HG03432 (cell line): ENCODE measurements around the gene ABHD14A.

ENCODE experiments used
- ATAC-seq: cut with Tn5 transposase; IDR thresholded peaks from one replicate; pipeline ENCODE4 v1.9.1; 2021; ENCODE audit warnings: mild to moderate bottlenecking, moderate library complexity; ENCODE audit not compliant: unreplicated experiment

Gene ABHD14A

GRCh38 chr3:51940648-51941462 lies 34.0 kb upstream of the ABHD14A start:
- no peak for ATAC-seq

DNA sequence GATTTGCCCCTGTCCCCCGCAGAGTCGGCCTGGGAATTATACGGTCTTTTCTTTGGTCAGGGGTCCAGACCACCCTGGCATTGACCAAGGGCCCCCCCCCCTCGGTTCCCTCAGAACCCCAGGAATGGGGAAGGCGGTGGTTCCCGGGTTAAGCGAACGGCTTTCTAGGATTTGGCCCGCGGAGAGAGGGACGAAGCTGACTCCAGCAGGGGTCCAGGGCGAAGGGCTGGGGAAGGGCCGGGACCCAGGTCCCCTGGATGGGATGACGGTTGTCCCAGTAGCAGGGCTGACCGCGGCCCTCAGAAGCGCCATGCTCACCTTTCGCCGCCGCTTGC lies 33.4 kb upstream of the ABHD14A start:
- no peak for ATAC-seq

GRCh38 chr3:51941798-51942602 lies 32.9 kb upstream of the ABHD14A start, which contains the start of the genes PARP3 and RRP9:
Gene PARP3, plus strand, starts transcription at chr3:51942363. Its CDS starts 993 bp downstream, at chr3:51943356.
Gene RRP9, minus strand, starts transcription at chr3:51941904. Its CDS starts 37 bp downstream, at chr3:51941867.
- peak; percentile 87 for ATAC-seq

- ATAC-seq = peak; percentile 27
Observed at GRCh38 chr3:51942603-51943450, 32.0 kb upstream of the ABHD14A start.

GRCh38 chr3:51943451-51944391 lies 31.1 kb upstream of the ABHD14A start:
- no peak for ATAC-seq

DNA sequence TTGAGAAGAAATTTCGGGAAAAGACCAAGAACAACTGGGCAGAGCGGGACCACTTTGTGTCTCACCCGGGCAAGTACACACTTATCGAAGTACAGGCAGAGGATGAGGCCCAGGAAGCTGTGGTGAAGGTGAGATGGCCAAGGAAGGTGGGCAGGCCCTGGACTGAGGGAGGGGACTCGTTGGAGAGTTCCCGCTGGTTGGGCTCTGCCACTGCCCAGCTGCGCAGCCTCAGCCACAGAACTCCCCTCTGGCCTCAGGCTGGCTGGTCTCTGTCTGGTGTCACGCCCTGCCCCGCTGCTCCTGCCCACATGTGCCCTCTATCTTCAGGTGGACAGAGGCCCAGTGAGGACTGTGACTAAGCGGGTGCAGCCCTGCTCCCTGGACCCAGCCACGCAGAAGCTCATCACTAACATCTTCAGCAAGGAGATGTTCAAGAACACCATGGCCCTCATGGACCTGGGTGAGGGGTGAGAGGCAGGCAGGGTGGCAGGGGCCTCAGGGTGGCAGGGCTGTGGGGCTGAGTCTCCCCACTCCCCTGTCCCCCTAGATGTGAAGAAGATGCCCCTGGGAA lies 30.3 kb upstream of the ABHD14A start:
- no peak for ATAC-seq

DNA sequence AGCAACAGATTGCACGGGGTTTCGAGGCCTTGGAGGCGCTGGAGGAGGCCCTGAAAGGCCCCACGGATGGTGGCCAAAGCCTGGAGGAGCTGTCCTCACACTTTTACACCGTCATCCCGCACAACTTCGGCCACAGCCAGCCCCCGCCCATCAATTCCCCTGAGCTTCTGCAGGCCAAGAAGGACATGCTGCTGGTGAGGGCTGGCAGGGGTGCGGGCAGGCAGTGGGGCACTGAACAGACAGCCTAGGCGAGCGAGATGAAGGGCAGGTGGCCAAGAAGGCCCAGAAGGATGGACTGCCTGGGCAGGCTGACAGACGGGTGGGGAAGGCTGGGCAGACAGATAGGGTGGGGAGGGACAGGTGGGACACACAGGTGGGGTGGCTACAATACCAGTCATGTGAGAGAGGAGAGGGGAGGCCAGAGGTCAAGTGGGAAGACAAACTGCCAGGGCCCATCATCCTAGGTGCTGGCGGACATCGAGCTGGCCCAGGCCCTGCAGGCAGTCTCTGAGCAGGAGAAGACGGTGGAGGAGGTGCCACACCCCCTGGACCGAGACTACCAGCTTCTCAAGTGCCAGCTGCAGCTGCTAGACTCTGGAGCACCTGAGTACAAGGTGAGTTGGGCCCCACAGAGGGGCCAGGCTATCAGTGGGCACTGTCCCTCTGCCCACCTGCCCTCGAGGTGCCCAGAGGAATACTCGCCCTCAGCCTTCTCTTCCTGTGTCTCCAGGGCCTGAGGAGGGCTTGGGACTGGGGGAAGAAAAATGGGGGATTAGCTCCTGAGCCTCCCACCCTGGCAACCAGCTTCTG lies 29.6 kb upstream of the ABHD14A start:
- ATAC-seq = no peak

DNA sequence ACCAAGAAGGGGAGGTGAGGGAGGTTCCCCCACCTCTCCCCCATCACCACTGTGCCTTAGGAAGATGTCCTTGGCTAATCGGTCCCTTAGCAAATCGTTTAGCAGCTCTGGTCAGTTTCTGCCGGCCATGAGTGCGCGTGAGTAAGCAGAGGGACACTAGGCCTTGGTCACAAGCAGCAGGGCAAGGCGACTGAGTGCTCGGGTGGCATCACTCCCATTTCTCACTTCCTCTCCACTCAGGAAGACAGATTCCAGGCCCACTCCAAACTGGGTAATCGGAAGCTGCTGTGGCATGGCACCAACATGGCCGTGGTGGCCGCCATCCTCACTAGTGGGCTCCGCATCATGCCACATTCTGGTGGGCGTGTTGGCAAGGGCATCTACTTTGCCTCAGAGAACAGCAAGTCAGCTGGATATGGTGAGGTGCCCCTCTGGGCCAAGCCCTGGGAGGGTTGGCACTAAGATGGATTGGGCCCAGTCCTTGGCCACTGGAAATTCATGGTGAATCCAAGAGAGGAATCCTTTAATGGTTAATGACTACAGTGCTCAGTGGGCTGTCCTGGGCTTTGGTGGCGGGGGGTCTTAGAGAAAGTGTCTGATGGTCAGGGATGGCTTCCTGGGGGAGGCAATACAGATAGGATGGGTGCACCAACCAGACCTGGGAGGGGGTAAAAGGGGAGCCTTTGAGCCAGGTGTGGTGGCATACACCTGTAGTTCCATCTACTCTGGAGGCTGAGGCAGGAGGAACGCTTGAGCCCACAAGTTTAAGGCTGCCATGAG lies 28.7 kb upstream of the ABHD14A start:
- no peak for ATAC-seq

GRCh38 chr3:51946796-51947195 lies 28.1 kb upstream of the ABHD14A start:
- ATAC-seq = no peak

DNA sequence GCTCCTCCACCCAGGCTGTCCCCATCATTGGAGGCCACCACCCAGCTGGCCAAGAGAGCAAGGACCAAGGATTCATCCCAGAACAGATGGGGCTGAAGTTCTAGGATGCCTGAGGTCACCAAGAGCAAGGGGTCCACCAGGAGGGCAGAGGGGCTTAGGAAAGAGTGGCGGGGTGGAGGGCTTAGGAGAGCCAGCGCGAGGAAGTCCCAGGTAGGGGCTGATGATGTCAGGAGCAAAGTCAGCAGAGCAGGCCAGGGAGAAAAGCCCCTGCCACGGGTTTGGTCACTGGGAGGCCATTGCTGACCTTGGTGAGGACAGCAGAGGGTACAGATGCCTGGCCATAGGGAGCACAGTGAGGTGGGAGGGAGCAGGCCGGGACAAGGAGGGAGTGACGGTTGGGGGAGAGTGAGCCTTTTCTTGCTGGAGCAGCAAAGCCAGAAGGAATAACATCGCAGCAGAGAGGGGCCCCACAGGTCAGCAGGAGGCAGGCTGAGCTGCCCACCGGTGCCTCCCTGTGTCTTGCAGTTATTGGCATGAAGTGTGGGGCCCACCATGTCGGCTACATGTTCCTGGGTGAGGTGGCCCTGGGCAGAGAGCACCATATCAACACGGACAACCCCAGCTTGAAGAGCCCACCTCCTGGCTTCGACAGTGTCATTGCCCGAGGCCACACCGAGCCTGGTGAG lies 27.5 kb upstream of the ABHD14A start:
- no peak for ATAC-seq

- no peak for ATAC-seq
Observed at GRCh38 chr3:51948016-51948580, 26.8 kb upstream of the ABHD14A start.

DNA sequence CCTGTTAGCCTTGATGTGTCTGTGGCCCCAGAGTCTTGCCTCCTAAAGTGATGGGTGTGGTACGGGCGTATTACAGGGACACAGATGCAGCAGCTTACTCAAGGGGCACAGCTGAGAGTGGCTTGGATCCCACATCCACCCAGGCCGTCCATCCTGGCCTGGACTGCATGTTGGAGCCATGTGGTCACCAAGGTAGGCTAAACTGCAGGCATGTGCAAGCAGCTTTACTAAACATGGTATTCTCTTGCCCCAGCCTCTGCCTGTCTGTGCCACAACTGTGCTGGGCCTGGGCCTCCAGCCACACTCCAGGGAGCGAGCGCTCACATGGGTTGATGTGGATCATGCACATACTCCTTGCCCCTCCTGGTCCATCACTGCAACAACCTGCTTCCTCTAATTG lies 25.7 kb upstream of the ABHD14A start:
- ATAC-seq = no peak

DNA sequence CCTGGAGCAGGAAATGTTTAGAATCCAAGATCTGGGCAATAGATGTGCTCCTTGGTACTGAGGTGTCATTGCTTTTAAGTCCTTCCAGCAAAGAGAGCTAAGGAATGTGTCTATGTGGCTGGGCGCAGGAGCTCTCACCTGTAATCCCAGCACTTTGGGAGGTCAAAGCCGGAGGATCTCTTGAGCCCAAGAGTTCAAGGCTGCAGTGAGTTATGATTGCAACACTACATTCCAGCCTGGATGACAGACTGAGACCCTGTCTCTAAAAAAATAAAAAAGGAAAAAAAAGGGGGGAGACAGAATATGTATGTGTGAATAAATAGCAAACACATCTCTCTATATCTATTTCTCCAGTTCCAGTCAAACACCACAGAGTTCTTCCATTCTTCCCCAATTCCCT lies 24.0 kb upstream of the ABHD14A start:
- ATAC-seq = no peak

GRCh38 chr3:51953445-51953844 lies 21.4 kb upstream of the ABHD14A start:
- no peak for ATAC-seq

- no peak for ATAC-seq
Observed at GRCh38 chr3:51954105-51954504, 20.8 kb upstream of the ABHD14A start.

GRCh38 chr3:51954713-51955112 lies 20.2 kb upstream of the ABHD14A start:
- no peak for ATAC-seq

DNA sequence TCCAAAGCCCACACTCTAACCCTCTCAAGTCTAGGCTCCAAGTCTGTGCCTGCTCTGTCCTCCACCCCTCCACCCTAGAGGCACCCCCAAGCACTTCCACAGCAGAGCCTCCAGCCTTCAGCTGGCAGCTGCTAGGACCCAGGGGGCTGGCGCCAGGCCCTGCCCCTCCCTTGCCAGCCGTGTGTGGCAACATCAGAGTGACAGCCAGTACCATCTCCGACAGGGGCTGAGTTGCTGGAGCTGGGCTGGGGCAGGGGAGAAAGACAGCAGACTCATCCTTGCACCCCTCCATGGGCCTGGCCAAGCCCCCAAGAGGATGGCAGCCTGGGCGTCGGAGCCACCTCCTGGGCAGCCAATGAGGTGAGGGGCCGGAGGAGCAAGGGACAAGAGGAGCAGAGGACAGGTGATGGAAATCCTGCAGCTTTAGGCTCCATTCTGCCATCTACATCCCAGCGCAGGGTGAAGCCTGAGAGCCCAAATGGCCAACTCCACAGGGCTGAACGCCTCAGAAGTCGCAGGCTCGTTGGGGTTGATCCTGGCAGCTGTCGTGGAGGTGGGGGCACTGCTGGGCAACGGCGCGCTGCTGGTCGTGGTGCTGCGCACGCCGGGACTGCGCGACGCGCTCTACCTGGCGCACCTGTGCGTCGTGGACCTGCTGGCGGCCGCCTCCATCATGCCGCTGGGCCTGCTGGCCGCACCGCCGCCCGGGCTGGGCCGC lies 19.5 kb upstream of the ABHD14A start, which contains the start of gene GPR62:
TSS of gene GPR62 (plus strand) at position 207 of the 718 bp plus-strand sequence. CDS start at position 479, 272 bp downstream.
- ATAC-seq = no peak
